GM12891 (cell line): ENCODE data around the gene CCDC9.

Source experiments
- POLR2A ChIP-seq: IDR thresholded peaks from 2 replicates; pipeline ENCODE4 v1.6.1; 2011; ENCODE audit warnings: low read depth, low read length, control low read depth
- POLR2AphosphoS5 ChIP-seq: IDR thresholded peaks from 2 replicates; pipeline ENCODE4 v1.6.1; 2011; ENCODE audit warnings: low read depth, low read length, control low read depth
- SPI1 ChIP-seq: IDR thresholded peaks from 2 replicates; pipeline ENCODE4 v1.6.1; 2011; ENCODE audit warnings: low read depth, low read length, control low read depth
- TAF1 ChIP-seq: IDR thresholded peaks from 2 replicates; pipeline ENCODE4 v1.6.1; 2011; ENCODE audit warnings: low read depth, low read length, control low read depth

DNA sequence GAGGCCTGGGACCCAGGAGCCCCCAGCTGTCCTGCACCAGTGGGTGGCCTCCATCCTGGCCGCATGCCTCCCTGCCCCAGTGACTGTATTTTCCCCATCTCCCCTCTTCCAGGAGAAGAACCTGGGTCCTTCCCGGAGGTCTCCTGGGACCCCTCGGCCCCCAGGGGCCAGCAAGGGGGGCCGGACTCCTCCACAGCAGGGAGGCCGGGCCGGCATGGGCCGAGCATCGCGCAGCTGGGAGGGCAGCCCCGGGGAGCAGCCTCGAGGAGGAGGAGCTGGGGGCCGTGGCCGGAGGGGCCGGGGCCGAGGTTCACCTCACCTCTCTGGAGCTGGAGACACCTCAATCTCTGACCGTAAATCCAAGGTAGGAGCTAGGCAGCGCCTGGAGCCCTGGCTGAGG, 4.2 kb downstream of the CCDC9 start:
- no peak for TF ChIP-seq POLR2A
- no peak for TF ChIP-seq SPI1
- no peak for TF ChIP-seq POLR2AphosphoS5
- no peak for TF ChIP-seq TAF1
